CD8-positive, alpha-beta memory T cell (primary cell): ENCODE measurements around the gene TRMU. TPM values are rescaled to one million over a fixed set of nuclear protein-coding genes. Genes with fewer than 3 reads are reported as not detected.

ENCODE experiments used
- CTCF ChIA-PET: fragments of 350-600 bp; sonication (Branson Sonifier 250); formaldehyde crosslinking; loops from one replicate; lab custom pipeline; 2021; ENCODE audit warnings: antibody characterized with exemption; lab: Charles Lee
- POLR2A ChIA-PET: fragments of 350-600 bp; sonication (Branson Sonifier 250); formaldehyde crosslinking; loops from one replicate; lab custom pipeline; 2021; ENCODE audit warnings: antibody characterized with exemption; lab: Charles Lee
- DNase-seq, 5 donors: peaks; one replicate each; pipeline versions ENCODE4 v3.0.0 to v3.0.0-alpha.2; 2020 to 2022; ENCODE audit warnings: mixed read lengths in 1 of 5
- H3K27ac ChIP-seq: one replicate; pipeline ENCODE4 v1.7.0; 2013; ENCODE audit warnings: low read depth, mild to moderate bottlenecking, low read length, moderate library complexity
- H3K27me3 ChIP-seq: 2 replicates; pipeline ENCODE4 v1.7.0; 2013; ENCODE audit warnings: low read length, mild to moderate bottlenecking; ENCODE audit not compliant: insufficient read depth, poor library complexity, severe bottlenecking
- H3K36me3 ChIP-seq: 2 replicates; pipeline ENCODE4 v1.7.0; 2013; ENCODE audit warnings: mild to moderate bottlenecking, low read length, moderate library complexity; ENCODE audit not compliant: insufficient read depth
- H3K4me1 ChIP-seq: 2 replicates; pipeline ENCODE4 v1.7.0; 2013; ENCODE audit warnings: mild to moderate bottlenecking, low read length, moderate library complexity; ENCODE audit not compliant: insufficient read depth
- H3K4me3 ChIP-seq: 2 replicates; pipeline ENCODE4 v1.7.0; 2013; ENCODE audit warnings: mild to moderate bottlenecking, low read length
- H3K9me3 ChIP-seq: 2 replicates; pipeline ENCODE4 v1.7.0; 2013; ENCODE audit warnings: mild to moderate bottlenecking, low read length
- H3K27ac Mint-ChIP-seq, 8 donors: one replicate each; pipeline ENCODE4 v1.8.0; 2020 to 2021; ENCODE audit warnings: mixed read lengths in 8 of 8, mild to moderate bottlenecking in 6 of 8, inconsistent platforms in 3 of 8, moderate library complexity in 3 of 8
- H3K27me3 Mint-ChIP-seq, 2 donors: one replicate each; pipeline ENCODE4 v1.8.0; 2020 to 2021; ENCODE audit warnings: mixed read lengths in 2 of 2, mild to moderate bottlenecking in 1 of 2, moderate library complexity in 1 of 2
- H3K36me3 Mint-ChIP-seq, 3 donors: one replicate each; pipeline ENCODE4 v1.8.0; 2020 to 2021; ENCODE audit warnings: mixed read lengths in 3 of 3, inconsistent platforms in 1 of 3, mild to moderate bottlenecking in 1 of 3
- H3K4me1 Mint-ChIP-seq, 3 donors: one replicate each; pipeline ENCODE4 v1.8.0; 2020 to 2021; ENCODE audit warnings: mixed read lengths in 3 of 3, inconsistent platforms in 1 of 3, mild to moderate bottlenecking in 1 of 3
- H3K4me3 Mint-ChIP-seq, 7 donors: one replicate each; pipeline ENCODE4 v1.8.0; 2020 to 2021; ENCODE audit warnings: mixed read lengths in 7 of 7, mild to moderate bottlenecking in 6 of 7, moderate library complexity in 4 of 7, inconsistent platforms in 2 of 7
- H3K9me3 Mint-ChIP-seq, 5 donors: one replicate each; pipeline ENCODE4 v1.8.0; 2020 to 2022; ENCODE audit warnings: mixed read lengths in 5 of 5, mild to moderate bottlenecking in 3 of 5, moderate library complexity in 2 of 5, inconsistent platforms in 1 of 5
- polyA plus RNA-seq: library from polyadenylated mRNA; unstranded; fragments of 300-500 nt; fragmentation: Illumina TruSeq; gene quantifications from one replicate; pipeline ENCODE4 v1.2.3, GENCODE V29; 2021
- total RNA-seq, 2 experiments: library from RNA; stranded (reverse); gene quantifications; one replicate each; pipeline ENCODE4 v1.2.3, GENCODE V29; 2021

Gene TRMU
- total and polyA plus RNA-seq, 3 experiments from 2014 or later = 13.3 to 69.5 (median 68.9) TPM

DNA sequence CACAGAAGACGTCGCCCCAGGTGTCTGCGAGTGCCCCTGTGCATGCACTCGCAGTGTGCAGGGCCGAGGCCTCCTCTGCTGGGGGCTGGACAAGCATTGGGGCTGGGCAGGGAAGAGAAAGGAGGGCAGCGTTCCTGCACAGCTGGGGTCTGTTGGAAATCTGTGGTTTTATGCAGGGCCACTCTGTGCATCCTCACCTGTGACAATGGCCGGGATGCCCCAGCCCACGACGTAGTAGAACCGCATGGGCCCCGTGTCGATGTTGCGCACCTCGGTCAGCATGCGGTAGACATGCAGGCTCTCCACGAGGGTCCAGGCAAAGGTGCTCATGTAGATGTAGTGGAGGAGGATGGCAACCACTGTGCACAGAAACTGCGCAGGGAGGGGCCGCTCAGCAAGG, 37.2 kb downstream of the TRMU start:
- H3K4me3 Mint-ChIP-seq = peak overlapping the region in 6 of 7 donors; percentile 52 to 87 (median 62)
- peaks cover 0 to 4% (median 0%) of the 10 kb centered on the region in 3 donors for H3K36me3 Mint-ChIP-seq
- H3K27me3 Mint-ChIP-seq = peaks cover 0 to 7% of the 10 kb centered on the region in 2 donors

DNA sequence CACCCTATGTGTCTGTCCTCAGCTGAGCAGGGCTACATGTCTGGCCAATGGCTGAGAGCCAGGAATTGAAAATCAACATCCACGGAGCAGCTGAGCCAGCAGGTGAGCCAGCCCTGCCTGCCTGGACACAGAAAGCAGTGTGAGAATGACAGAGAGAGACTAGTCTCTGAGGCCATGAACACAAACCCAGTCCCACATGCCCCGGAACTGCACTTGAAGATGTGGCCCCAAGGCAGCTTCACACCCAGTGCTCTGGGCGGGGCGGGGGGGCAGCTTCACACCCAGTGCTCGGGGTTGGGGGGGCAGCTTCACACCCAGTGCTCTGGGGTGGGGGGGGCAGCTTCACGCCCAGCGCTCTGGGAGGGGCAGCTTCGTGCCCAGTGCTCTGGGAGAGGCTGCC, 37.6 kb downstream of the TRMU start:
- H3K36me3 ChIP-seq = no peaks in the 10 kb centered on the region

More for the DNA sequence above, 37.2 kb downstream of the TRMU start:
- POLR2A ChIA-PET = no interaction called here
- CTCF ChIA-PET = interaction anchor here (0.7 kb wide), 1 partner anchor 814 kb away, joined by 4 read pairs; no protein-coding TSS in a partner anchor
- no peaks in the 10 kb centered on the region for H3K9me3 ChIP-seq
- Mint-ChIP-seq H3K4me1 (peaks cover 50 to 60% (median 52%) of the 10 kb centered on the region in 3 donors), H3K27ac (peak overlapping the region; percentile 23 to 90 (median 70)), H3K9me3 (peaks cover 5 to 21% (median 16%) of the 10 kb centered on the region in 5 donors)
- no peaks in the 10 kb centered on the region for H3K27me3 ChIP-seq
- H3K4me1 ChIP-seq = peaks cover 46% of the 10 kb centered on the region
- H3K27ac ChIP-seq = no peak overlapping the region
- H3K36me3 ChIP-seq = no peaks in the 10 kb centered on the region
- DNase-seq = no peak
- H3K4me3 ChIP-seq = no peak overlapping the region

DNA sequence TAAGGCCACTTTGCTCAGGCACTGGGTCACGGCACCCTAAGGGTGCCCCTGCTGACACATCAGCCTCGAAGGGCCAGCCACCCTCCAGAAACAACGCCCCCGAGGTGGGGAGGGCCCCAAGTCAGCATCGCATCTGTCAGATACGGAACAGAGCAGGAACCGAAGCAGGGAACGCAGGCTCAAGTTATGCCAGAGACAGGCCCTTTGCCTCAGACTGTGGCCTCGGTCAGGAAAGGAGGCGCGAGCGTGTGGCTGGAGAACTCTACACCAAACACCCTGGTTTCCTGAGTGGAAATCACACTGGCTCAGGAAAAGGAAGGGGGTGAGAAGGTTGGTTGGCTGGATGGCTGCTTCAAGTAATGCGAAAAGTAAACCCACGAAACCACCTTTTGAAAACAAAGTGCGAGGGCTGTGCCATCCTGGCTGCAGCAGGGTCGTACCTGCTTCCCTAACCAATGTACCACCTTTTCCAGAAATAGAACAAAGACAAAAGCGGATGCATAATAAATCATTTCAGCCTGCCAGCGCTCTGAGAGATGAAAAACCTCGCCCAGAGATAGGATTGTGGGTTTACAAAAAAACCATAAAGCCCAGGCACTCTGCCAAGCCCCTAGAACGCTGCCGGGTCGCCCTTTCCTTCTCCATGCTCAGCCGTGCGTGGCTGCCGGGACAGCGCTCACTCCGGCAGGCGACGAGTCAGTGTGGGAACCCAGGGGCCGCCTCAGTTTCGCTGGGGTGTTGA, 38.6 kb downstream of the TRMU start:
- H3K27ac ChIP-seq = no peak overlapping the region
- peaks cover 0 to 4% (median 0%) of the 10 kb centered on the region in 3 donors for H3K36me3 Mint-ChIP-seq
- POLR2A ChIA-PET = no interaction called here
- H3K4me1 ChIP-seq = peaks cover 46% of the 10 kb centered on the region
- DNase-seq = peak; percentile 31 to 67 (median 54)
- H3K27me3 Mint-ChIP-seq = peaks cover 0 to 7% of the 10 kb centered on the region in 2 donors
- H3K27ac Mint-ChIP-seq = peak overlapping the region; percentile 65 to 90 (median 87)
- peak overlapping the region; percentile 46 to 77 (median 68) for H3K4me3 Mint-ChIP-seq
- H3K4me1 Mint-ChIP-seq = peaks cover 48 to 52% (median 49%) of the 10 kb centered on the region in 3 donors
- H3K27me3 ChIP-seq = no peaks in the 10 kb centered on the region
- no peaks in the 10 kb centered on the region for H3K9me3 ChIP-seq
- no peaks in the 10 kb centered on the region for H3K36me3 ChIP-seq
- peak overlapping the region; percentile 15 for H3K4me3 ChIP-seq
- peaks cover 5 to 21% (median 16%) of the 10 kb centered on the region in 5 donors for H3K9me3 Mint-ChIP-seq
- CTCF ChIA-PET = no interaction called here

More for the DNA sequence above, 37.6 kb downstream of the TRMU start:
- Histone ChIP-seq H3K4me1 (peaks cover 46% of the 10 kb centered on the region), H3K27me3 (no peaks in the 10 kb centered on the region), H3K4me3 (no peak overlapping the region), H3K27ac (no peak overlapping the region), H3K9me3 (no peaks in the 10 kb centered on the region)
- peaks cover 5 to 21% (median 16%) of the 10 kb centered on the region in 5 donors for H3K9me3 Mint-ChIP-seq
- ChIA-PET CTCF (interaction anchor here (0.7 kb wide), 2 partner anchors 184 to 814 kb away, joined by 3 to 4 read pairs; no protein-coding TSS in a partner anchor), POLR2A (no interaction called here)
- DNase-seq = peak in 2 of 5 donors; percentile 29 to 46
- peak overlapping the region; percentile 23 to 90 (median 62) for H3K27ac Mint-ChIP-seq
- H3K4me3 Mint-ChIP-seq = peak overlapping the region in 6 of 7 donors; percentile 52 to 87 (median 62)
- H3K27me3 Mint-ChIP-seq = peaks cover 0 to 7% of the 10 kb centered on the region in 2 donors
- peaks cover 48 to 56% (median 49%) of the 10 kb centered on the region in 3 donors for H3K4me1 Mint-ChIP-seq
- H3K36me3 Mint-ChIP-seq = peaks cover 0 to 4% (median 0%) of the 10 kb centered on the region in 3 donors

DNA sequence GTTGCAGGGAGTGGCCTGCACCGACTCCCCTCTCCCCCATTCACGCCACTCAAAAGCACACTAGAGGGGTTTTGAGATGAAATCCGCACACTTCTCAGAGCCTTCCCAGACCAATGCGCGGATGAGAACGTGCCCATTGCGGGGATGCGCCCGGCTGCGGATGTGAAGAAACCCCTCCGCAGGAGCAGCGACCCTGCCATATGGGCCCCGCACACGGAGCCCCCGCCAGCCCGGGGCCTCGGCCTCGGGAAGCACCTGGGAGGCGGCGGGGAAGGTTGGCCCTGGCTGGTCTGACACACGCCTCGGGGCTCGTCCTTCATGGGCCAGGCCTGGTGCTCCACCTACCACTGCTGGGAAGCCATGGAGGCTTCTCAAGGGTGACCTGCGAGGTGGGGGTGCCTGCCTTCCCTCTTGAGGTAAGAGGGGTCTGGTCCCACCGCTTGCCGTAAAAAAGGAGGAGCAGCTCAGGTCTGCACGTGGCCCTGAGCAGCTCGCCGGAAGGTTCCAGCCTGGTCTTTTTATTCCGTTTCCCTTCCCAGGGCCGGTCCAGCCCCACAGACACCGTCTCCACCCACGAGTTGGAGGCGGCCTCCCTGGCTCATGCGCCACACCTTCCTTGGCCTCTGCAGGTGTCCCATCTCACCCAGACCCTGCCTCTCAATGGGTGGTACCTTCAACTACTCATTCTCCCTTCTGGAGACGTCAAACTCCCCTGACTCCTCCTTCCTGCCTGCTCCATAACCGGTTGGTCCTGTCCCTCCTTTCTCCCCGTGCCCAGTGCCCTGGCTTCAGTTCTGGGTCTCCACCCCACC, 39.4 kb downstream of the TRMU start:
- CTCF ChIA-PET = no interaction called here
- POLR2A ChIA-PET = no interaction called here
- peak overlapping the region in 7 of 8 donors; percentile 68 to 95 (median 90) for H3K27ac Mint-ChIP-seq
- Histone ChIP-seq H3K9me3 (no peaks in the 10 kb centered on the region), H3K36me3 (no peaks in the 10 kb centered on the region), H3K4me3 (no peak overlapping the region), H3K4me1 (peaks cover 42% of the 10 kb centered on the region), H3K27ac (no peak overlapping the region), H3K27me3 (no peaks in the 10 kb centered on the region)
- H3K27me3 Mint-ChIP-seq = peaks cover 0 to 6% of the 10 kb centered on the region in 2 donors
- peak overlapping the region; percentile 44 to 77 (median 68) for H3K4me3 Mint-ChIP-seq
- peaks cover 5 to 21% (median 16%) of the 10 kb centered on the region in 5 donors for H3K9me3 Mint-ChIP-seq
- DNase-seq = no peak
- H3K4me1 Mint-ChIP-seq = peaks cover 45 to 50% (median 47%) of the 10 kb centered on the region in 3 donors
- H3K36me3 Mint-ChIP-seq = peaks cover 0 to 4% (median 0%) of the 10 kb centered on the region in 3 donors

DNA sequence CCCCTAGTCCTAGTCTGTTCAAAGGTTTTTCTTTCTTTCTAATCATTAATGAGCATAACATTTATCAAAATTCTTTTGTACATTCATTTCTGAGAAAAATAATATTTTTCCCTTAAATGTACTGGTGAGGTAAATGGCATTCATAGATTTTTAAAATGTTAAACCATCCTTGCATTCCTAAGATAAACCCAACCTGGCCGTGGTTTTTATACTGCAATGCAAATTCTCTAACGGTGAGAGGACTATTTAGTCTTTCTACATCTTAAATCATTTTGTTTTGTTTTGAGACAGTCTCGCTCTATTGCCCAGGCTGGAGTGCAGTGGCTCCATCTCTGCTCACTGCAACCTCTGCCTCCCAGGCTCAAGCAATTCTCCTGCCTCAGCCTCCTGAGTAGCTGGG, 40.6 kb downstream of the TRMU start:
- H3K4me3 Mint-ChIP-seq = peak overlapping the region in 1 of 7 donors; percentile 2
- peaks cover 30% of the 10 kb centered on the region for H3K4me1 ChIP-seq

DNA sequence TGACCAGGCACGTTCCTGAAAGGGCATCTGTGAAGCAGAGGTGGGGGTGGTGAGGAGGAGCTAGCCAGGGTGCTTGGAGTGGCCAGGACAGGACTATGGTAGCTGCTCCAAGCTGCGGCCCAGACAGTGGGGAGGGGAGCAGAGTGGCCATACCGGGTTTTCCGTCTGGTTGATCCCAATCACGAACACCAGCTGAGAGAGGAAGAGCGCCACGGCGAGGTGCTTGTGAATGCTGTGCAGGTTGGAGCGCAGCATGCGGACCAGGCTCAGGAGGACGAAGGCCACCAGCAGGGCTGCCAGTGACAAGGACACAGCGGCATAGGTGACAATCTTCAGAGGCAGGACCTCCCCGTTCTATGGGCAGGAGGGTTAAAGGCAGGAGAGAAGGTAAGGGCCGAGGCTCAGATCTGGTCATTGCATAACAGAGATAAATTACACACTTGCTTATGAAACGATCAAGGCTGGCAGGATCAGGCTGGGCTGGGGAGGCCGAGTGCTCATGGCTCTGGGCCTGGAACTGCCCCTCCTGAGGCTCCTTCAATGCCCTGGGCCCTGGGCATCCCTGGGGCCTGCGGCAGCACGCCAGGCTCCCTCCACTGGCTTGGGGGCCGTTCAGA, 41.5 kb downstream of the TRMU start:
- no peaks in the 10 kb centered on the region for H3K9me3 ChIP-seq
- DNase-seq = no peak
- Mint-ChIP-seq H3K36me3 (peaks cover 0 to 4% (median 0%) of the 10 kb centered on the region in 3 donors), H3K9me3 (peaks cover 5 to 21% (median 16%) of the 10 kb centered on the region in 5 donors), H3K27me3 (peaks cover 0 to 1% of the 10 kb centered on the region in 2 donors), H3K27ac (no peak overlapping the region), H3K4me3 (peak overlapping the region in 1 of 7 donors; percentile 13), H3K4me1 (peaks cover 24 to 28% (median 25%) of the 10 kb centered on the region in 3 donors)
- H3K4me1 ChIP-seq = peaks cover 21% of the 10 kb centered on the region
- no peak overlapping the region for H3K27ac ChIP-seq
- no peak overlapping the region for H3K4me3 ChIP-seq
- no peaks in the 10 kb centered on the region for H3K27me3 ChIP-seq
- CTCF ChIA-PET = interaction anchor here (2.1 kb wide), 1 partner anchor 9 kb away, joined by 9 read pairs; no protein-coding TSS in a partner anchor
- POLR2A ChIA-PET = no interaction called here
- H3K36me3 ChIP-seq = no peaks in the 10 kb centered on the region

More for the DNA sequence above, 40.6 kb downstream of the TRMU start:
- Histone ChIP-seq H3K36me3 (no peaks in the 10 kb centered on the region), H3K27me3 (no peaks in the 10 kb centered on the region), H3K4me3 (no peak overlapping the region), H3K9me3 (no peaks in the 10 kb centered on the region), H3K27ac (no peak overlapping the region)
- Mint-ChIP-seq H3K4me1 (peaks cover 33 to 37% (median 34%) of the 10 kb centered on the region in 3 donors), H3K27ac (peak overlapping the region in 1 of 8 donors; percentile 75), H3K9me3 (peaks cover 5 to 21% (median 16%) of the 10 kb centered on the region in 5 donors), H3K36me3 (peaks cover 0 to 4% (median 0%) of the 10 kb centered on the region in 3 donors), H3K27me3 (peaks cover 0 to 1% of the 10 kb centered on the region in 2 donors)
- POLR2A ChIA-PET = no interaction called here
- DNase-seq = no peak
- CTCF ChIA-PET = interaction anchor here (2.1 kb wide), 1 partner anchor 8 kb away, joined by 9 read pairs; no protein-coding TSS in a partner anchor
